ENCODE results near the gene EMP1. TPM values are rescaled to one million over a fixed set of nuclear protein-coding genes. Genes with fewer than 3 reads are reported as not detected.

The EMP1 gene
- total and polyA plus RNA-seq, 2 donors (not counting 3 experiments of a cell fraction or from before 2014, with no cell fraction given), result 265 to 528 TPM

- H2AFZ ChIP-seq (ENCODE audit: low read depth, low read length), result no peak overlapping the region
- no peaks in the 10 kb centered on the region for H3K27me3 ChIP-seq (ENCODE audit: control insufficient read depth in 2 of 2, insufficient read depth in 2 of 2, low read length in 2 of 2)
- H3K9me3 ChIP-seq (replicated peaks; ENCODE audit: control insufficient read depth, insufficient read depth, low read length), result no peaks in the 10 kb centered on the region
- no peak overlapping the region for H3K4me3 ChIP-seq (replicated peaks in 1 of 3; ENCODE audit: insufficient read depth in 1 of 3, low read depth in 1 of 3, low read length in 3 of 3)
- FAIRE-seq (no peak), DNase-seq (ENCODE audit: low read depth, low spot score) (no peak)
- H3K27ac ChIP-seq (ENCODE audit: insufficient read depth, low read depth, low read length), result peak overlapping the region; percentile 96
- no peaks in the 10 kb centered on the region for H3K9me1 ChIP-seq (replicated peaks; ENCODE audit: control insufficient read depth, extremely low read depth, insufficient read depth, low read length)
- CTCF ChIA-PET, result interaction anchor here (1.2 to 2.3 kb wide), 14 partner anchors 11 to 279 kb away, joined by 3 to 20 read pairs (median 6); no protein-coding TSS in a partner anchor
- H3K36me3 ChIP-seq (ENCODE audit: control insufficient read depth in 2 of 2, extremely low read depth in 1 of 2, insufficient read depth in 2 of 2, low read length in 2 of 2), result no peaks in the 10 kb centered on the region
- H3K4me2 ChIP-seq (ENCODE audit: insufficient read depth, low read length), result no peak overlapping the region
- no peak for TF ChIP-seq JUN (IDR thresholded peaks at IDR 0.05; ENCODE audit: borderline replicate concordance, insufficient read depth, insufficient read length, low read depth)
- TF ChIP-seq POLR2AphosphoS5 (IDR thresholded peaks at IDR 0.05; ENCODE audit: insufficient read depth, low read depth, low read length), result no peak
- no peak for TF ChIP-seq MYC (IDR thresholded peaks at IDR 0.05; ENCODE audit: low read depth, low read length)
- TF ChIP-seq, protein P1, sequence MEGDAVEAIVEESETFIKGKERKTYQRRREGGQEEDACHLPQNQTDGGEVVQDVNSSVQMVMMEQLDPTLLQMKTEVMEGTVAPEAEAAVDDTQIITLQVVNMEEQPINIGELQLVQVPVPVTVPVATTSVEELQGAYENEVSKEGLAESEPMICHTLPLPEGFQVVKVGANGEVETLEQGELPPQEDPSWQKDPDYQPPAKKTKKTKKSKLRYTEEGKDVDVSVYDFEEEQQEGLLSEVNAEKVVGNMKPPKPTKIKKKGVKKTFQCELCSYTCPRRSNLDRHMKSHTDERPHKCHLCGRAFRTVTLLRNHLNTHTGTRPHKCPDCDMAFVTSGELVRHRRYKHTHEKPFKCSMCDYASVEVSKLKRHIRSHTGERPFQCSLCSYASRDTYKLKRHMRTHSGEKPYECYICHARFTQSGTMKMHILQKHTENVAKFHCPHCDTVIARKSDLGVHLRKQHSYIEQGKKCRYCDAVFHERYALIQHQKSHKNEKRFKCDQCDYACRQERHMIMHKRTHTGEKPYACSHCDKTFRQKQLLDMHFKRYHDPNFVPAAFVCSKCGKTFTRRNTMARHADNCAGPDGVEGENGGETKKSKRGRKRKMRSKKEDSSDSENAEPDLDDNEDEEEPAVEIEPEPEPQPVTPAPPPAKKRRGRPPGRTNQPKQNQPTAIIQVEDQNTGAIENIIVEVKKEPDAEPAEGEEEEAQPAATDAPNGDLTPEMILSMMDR (IDR thresholded peaks at IDR 0.05; ENCODE audit: extremely low read depth in 1 of 2, insufficient read depth in 1 of 2, low read depth in 1 of 2, low read length in 2 of 2), result no peak
- TF ChIP-seq EZH2 (IDR thresholded peaks at IDR 0.05; ENCODE audit: borderline replicate concordance, low read depth, low read length, severe bottlenecking), result no peak
- no peak for TF ChIP-seq POLR2A (IDR thresholded peaks at IDR 0.05; ENCODE audit: low read depth, low read length)
- TF ChIP-seq FOS (IDR thresholded peaks at IDR 0.05; ENCODE audit: borderline replicate concordance, insufficient read depth, low read length), result no peak
- H3K79me2 ChIP-seq (ENCODE audit: control insufficient read depth, insufficient read depth, low read length), result peaks cover 37% of the 10 kb centered on the region
- no peaks in the 10 kb centered on the region for H4K20me1 ChIP-seq (replicated peaks; ENCODE audit: control insufficient read depth, extremely low read depth, insufficient read depth, low read length)
- H3K9ac ChIP-seq (replicated peaks; ENCODE audit: extremely low read depth, insufficient read depth, low read length), result no peak overlapping the region
- peaks cover 24% of the 10 kb centered on the region for H3K4me1 ChIP-seq (ENCODE audit: control insufficient read depth, extremely low read depth, insufficient read depth, low read length)
- BruUV-seq (replicated peaks), result no TSS peak
- dilution Hi-C loops (cut with MboI; ENCODE audit: extremely low pct_ligation_motif_present, low sequenced_read_pairs), result no loop called here
- intact Hi-C loops (cut with micrococcal nuclease), result no loop called here
- POLR2A ChIA-PET, result interaction anchor here (1.5 to 1.7 kb wide), 2 partner anchors 70 to 93 kb away, joined by 8 to 11 read pairs; no protein-coding TSS in a partner anchor
Measured at GRCh38 chr12:13195250-13195649, 1.3 kb upstream of the EMP1 start.

Data from endothelial cell of umbilical vein (primary cell).